PC-9 (cell line): ENCODE results near the gene SESN1. TPM values are rescaled to one million over a fixed set of nuclear protein-coding genes. Genes with fewer than 3 reads are reported as not detected.

Source experiments
- BruUV-seq: library from RNA; stranded (reverse); fragments of 400-500 nt; replicated peaks from 2 replicates; lab custom pipeline; 2021; lab: Mats Ljungman, UMichigan
- CTCF ChIA-PET: fragments of 300-600 bp; sonication (Branson Sonifier 250); formaldehyde crosslinking; loops from one replicate; lab custom pipeline; 2022; ENCODE audit warnings: antibody characterized with exemption; lab: Charles Lee
- POLR2A ChIA-PET: fragments of 300-600 bp; sonication (Branson Sonifier 250); formaldehyde crosslinking; loops from one replicate; lab custom pipeline; 2022; ENCODE audit warnings: antibody characterized with exemption; ENCODE audit not compliant: unreplicated experiment; lab: Charles Lee
- DNase-seq, 2 experiments: peaks; one replicate each; pipeline versions ENCODE4 v3.0.0 to v3.0.0-alpha.2; 2015 to 2022; ENCODE audit warnings: mixed read lengths in 1 of 2
- H2AFZ ChIP-seq: fragments of 200-600 bp; sonication (generic); 2 replicates; pipeline ENCODE4 v1.8.1; 2017; ENCODE audit warnings: antibody characterized with exemption
- H3F3A ChIP-seq: fragments of 200-600 bp; sonication (generic); 2 replicates; pipeline ENCODE4 v1.8.1; 2017; ENCODE audit warnings: antibody characterized with exemption, mild to moderate bottlenecking, low read depth; ENCODE audit not compliant: insufficient read depth
- H3K27ac ChIP-seq: fragments of 200-600 bp; sonication (generic); 2 replicates; pipeline ENCODE4 v1.6.1; 2016; ENCODE audit warnings: mixed run types
- H3K27me3 ChIP-seq: fragments of 200-600 bp; sonication (generic); 2 replicates; pipeline ENCODE4 v1.6.1; 2016; ENCODE audit warnings: low read depth, mixed run types; ENCODE audit not compliant: insufficient read depth
- H3K36me3 ChIP-seq: fragments of 200-600 bp; sonication (generic); 2 replicates; pipeline ENCODE4 v1.6.1; 2016; ENCODE audit warnings: low read depth, mixed run types
- H3K4me1 ChIP-seq: fragments of 200-600 bp; sonication (generic); replicated peaks from 2 replicates; pipeline ENCODE4 v1.6.1; 2016; ENCODE audit warnings: mixed run types; ENCODE audit not compliant: insufficient read depth
- H3K4me2 ChIP-seq: fragments of 200-600 bp; sonication (generic); 2 replicates; pipeline ENCODE4 v1.6.1; 2017; ENCODE audit warnings: mixed run types
- H3K4me3 ChIP-seq: fragments of 200-600 bp; sonication (generic); 2 replicates; pipeline ENCODE4 v1.6.1; 2016; ENCODE audit warnings: mixed run types
- H3K79me2 ChIP-seq: fragments of 200-600 bp; sonication (generic); 2 replicates; pipeline ENCODE4 v1.6.1; 2017; ENCODE audit warnings: low read depth, mixed run types
- H3K9me2 ChIP-seq: fragments of 200-600 bp; sonication (generic); 2 replicates; pipeline ENCODE4 v1.8.1; 2017; ENCODE audit warnings: mild to moderate bottlenecking; ENCODE audit not compliant: insufficient read depth
- H3K9me3 ChIP-seq: fragments of 200-600 bp; sonication (generic); 2 replicates; pipeline ENCODE4 v1.8.1; 2016; ENCODE audit warnings: low read depth; ENCODE audit not compliant: insufficient read depth
- H4K20me1 ChIP-seq: fragments of 200-600 bp; sonication (generic); 2 replicates; pipeline ENCODE4 v1.8.1; 2017; ENCODE audit not compliant: insufficient read depth
- EZH2 ChIP-seq: fragments of 200-600 bp; sonication (generic); IDR thresholded peaks from 2 replicates; pipeline ENCODE4 v1.8.0; 2017; ENCODE audit warnings: antibody characterized with exemption, low read depth
- intact Hi-C: fragments of 100-400 bp; cut with micrococcal nuclease; formaldehyde crosslinking; loops from one replicate; pipeline ENCODE4 v1.10.0; 2022; ENCODE audit not compliant: unreplicated experiment
- total RNA-seq: library from RNA; stranded (reverse); gene quantifications from 2 replicates; pipeline ENCODE4 v1.2.3, GENCODE V29; 2021
- TF ChIP-seq, protein P1 (sequence below): fragments of 200-600 bp; sonication (generic); conservative IDR thresholded peaks from 2 replicates; pipeline ENCODE4 v1.6.1; 2017; ENCODE audit warnings: mixed run types, antibody characterized with exemption, mild to moderate bottlenecking, moderate library complexity

The SESN1 gene
- total RNA-seq, 1 experiment from 2014 or later = 6.5 TPM

DNA sequence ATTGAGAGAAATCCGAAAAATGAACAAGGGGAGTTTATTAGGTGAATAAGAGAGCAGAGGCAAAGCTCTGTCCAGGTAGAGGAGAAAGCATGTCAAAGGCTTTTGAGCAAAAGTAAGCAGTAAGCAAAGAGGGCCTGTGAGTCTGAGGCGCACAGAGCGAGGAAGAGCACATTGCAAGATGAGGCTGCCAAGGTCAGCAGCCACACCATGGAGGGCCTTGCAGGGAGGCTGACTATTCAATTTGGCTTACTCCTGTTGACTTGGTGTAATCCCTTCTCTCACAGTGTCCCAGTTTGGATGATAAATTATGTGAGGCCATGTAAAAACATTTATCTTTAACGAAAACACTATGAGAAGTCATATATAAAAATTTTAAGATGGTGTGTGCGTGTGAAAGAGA, 32.4 kb downstream of the SESN1 start:
- H3K27ac ChIP-seq = no peak overlapping the region
- no peaks in the 10 kb centered on the region for H3K36me3 ChIP-seq
- H3K4me3 ChIP-seq = no peak overlapping the region
- H4K20me1 ChIP-seq = no peaks in the 10 kb centered on the region
- DNase-seq = no peak
- no TSS peak for BruUV-seq
- ChIA-PET CTCF (no interaction called here), POLR2A (no interaction called here)
- H3K27me3 ChIP-seq = no peaks in the 10 kb centered on the region
- no peak overlapping the region for H3K4me2 ChIP-seq
- no peaks in the 10 kb centered on the region for H3K9me3 ChIP-seq
- H2AFZ ChIP-seq = no peak overlapping the region
- TF ChIP-seq, protein P1, sequence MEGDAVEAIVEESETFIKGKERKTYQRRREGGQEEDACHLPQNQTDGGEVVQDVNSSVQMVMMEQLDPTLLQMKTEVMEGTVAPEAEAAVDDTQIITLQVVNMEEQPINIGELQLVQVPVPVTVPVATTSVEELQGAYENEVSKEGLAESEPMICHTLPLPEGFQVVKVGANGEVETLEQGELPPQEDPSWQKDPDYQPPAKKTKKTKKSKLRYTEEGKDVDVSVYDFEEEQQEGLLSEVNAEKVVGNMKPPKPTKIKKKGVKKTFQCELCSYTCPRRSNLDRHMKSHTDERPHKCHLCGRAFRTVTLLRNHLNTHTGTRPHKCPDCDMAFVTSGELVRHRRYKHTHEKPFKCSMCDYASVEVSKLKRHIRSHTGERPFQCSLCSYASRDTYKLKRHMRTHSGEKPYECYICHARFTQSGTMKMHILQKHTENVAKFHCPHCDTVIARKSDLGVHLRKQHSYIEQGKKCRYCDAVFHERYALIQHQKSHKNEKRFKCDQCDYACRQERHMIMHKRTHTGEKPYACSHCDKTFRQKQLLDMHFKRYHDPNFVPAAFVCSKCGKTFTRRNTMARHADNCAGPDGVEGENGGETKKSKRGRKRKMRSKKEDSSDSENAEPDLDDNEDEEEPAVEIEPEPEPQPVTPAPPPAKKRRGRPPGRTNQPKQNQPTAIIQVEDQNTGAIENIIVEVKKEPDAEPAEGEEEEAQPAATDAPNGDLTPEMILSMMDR = no peak
- TF ChIP-seq EZH2 = no peak
- H3K79me2 ChIP-seq = no peaks in the 10 kb centered on the region
- H3K9me2 ChIP-seq = no peaks in the 10 kb centered on the region
- intact Hi-C loops = no loop called here
- H3F3A ChIP-seq = peaks cover 13% of the 10 kb centered on the region; the same call in 1 of the 2 replicates
- peaks cover 33% of the 10 kb centered on the region for H3K4me1 ChIP-seq

- no TSS peak for BruUV-seq
- POLR2A ChIA-PET = interaction anchor here (0.7 kb wide), 1 partner anchor 1078 kb away, joined by 5 read pairs; no protein-coding TSS in a partner anchor
- TF ChIP-seq, protein P1 = no peak
- TF ChIP-seq EZH2 = no peak
- no peaks in the 10 kb centered on the region for H3K79me2 ChIP-seq
- H3K27ac ChIP-seq = 0 out of 2 replicates have a peak overlapping the region, but pooled peaks have one; percentile 41
- DNase-seq = no peak
- peak overlapping the region; percentile 37; the same call in 1 of the 2 replicates for H3K4me2 ChIP-seq
- H2AFZ ChIP-seq = no peak overlapping the region
- H3K9me2 ChIP-seq = no peaks in the 10 kb centered on the region
- H3K36me3 ChIP-seq = no peaks in the 10 kb centered on the region
- H3K27me3 ChIP-seq = no peaks in the 10 kb centered on the region
- no peak overlapping the region for H3K4me3 ChIP-seq
- intact Hi-C loops = no loop called here
- CTCF ChIA-PET = interaction anchor here (0.7 kb wide), 1 partner anchor 98 kb away, joined by 4 read pairs; no protein-coding TSS in a partner anchor
- H4K20me1 ChIP-seq = no peaks in the 10 kb centered on the region
- H3K9me3 ChIP-seq = no peaks in the 10 kb centered on the region
- peaks cover 33% of the 10 kb centered on the region for H3K4me1 ChIP-seq
- H3F3A ChIP-seq = peaks cover 13% of the 10 kb centered on the region; the same call in 1 of the 2 replicates
These were observed 34.1 kb downstream of the SESN1 start for GRCh38 chr6:109060571-109060970.

DNA sequence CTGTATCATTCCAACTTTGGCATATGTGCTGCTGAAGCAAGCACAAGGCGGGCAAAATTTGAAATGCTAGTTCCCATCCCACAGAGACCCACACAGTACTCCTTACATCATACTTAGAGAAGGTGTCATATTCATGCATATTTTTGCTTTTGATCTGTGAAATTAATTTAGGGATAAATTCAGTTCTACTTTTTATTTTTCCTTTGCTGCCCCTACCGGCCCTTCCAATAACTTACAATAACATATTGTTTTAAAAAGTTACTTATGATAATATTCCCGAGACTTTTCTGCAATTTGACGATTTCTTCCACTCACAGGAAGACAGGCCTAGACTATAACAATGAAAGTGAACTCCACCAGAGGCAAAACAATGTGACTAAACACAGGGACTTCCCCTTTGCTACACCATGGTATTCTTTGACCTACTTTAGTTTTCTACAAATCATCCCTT, 35.0 kb downstream of the SESN1 start:
- no peaks in the 10 kb centered on the region for H3K9me3 ChIP-seq
- H3K4me3 ChIP-seq = no peak overlapping the region
- peak overlapping the region; percentile 41 for H3K27ac ChIP-seq
- BruUV-seq = no TSS peak
- no peaks in the 10 kb centered on the region for H4K20me1 ChIP-seq
- H3K79me2 ChIP-seq = no peaks in the 10 kb centered on the region
- H3K9me2 ChIP-seq = no peaks in the 10 kb centered on the region
- no peak overlapping the region for H2AFZ ChIP-seq
- intact Hi-C loops = loop anchor here (10.0 kb wide), 1 partner anchor 65 kb away; no protein-coding TSS in a partner anchor
- peaks cover 13% of the 10 kb centered on the region; the same call in 1 of the 2 replicates for H3F3A ChIP-seq
- peaks cover 33% of the 10 kb centered on the region for H3K4me1 ChIP-seq
- no peaks in the 10 kb centered on the region for H3K27me3 ChIP-seq
- H3K4me2 ChIP-seq = peak overlapping the region; percentile 37
- H3K36me3 ChIP-seq = no peaks in the 10 kb centered on the region
- CTCF ChIA-PET = no interaction called here
- DNase-seq = peak in 1 of 2 experiments; percentile 49
- TF ChIP-seq, protein P1 = peak; percentile 60
- TF ChIP-seq EZH2 = no peak
- POLR2A ChIA-PET = no interaction called here
